ENCODE results near the gene SLC22A23.

SLC22A23 gene

DNA sequence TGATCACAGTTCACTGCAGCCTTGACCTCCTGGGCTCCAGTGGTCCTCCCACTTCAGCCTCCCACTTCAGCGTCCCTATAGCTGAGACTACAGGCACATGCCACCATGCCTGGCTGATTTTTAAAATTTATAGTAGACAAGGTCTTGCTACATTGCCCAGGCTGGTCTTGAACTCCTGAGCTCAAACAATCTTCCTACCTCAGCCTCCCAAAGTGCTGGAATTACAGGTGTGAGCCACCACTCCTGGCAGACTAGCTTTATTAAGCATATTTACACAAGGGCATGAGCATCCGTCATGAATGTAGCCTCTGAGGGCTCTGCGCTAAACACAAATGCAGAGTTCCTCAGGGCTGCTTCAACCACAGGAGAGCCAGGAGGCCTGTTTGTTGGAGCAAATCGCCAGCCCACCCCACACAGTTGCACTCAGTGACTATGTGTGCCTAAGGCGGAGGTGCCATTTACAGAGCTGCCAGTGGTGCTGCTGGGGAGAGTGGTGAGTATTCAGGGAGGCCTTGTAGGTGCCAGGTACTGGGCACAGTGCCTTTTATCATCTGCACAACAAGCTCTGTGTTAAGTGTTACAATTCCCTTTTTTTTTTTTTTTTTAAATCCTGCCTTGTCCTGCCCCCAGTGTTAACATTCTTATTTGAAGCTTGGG, 119.9 kb downstream of the SLC22A23 start:
- DNase-seq, result peak in 1 of 42 donors; percentile 26
- intact Hi-C loops (cut with DNase I), result loop anchor here (10.0 kb wide), 1 partner anchor 52 kb away; no protein-coding TSS in a partner anchor

DNA sequence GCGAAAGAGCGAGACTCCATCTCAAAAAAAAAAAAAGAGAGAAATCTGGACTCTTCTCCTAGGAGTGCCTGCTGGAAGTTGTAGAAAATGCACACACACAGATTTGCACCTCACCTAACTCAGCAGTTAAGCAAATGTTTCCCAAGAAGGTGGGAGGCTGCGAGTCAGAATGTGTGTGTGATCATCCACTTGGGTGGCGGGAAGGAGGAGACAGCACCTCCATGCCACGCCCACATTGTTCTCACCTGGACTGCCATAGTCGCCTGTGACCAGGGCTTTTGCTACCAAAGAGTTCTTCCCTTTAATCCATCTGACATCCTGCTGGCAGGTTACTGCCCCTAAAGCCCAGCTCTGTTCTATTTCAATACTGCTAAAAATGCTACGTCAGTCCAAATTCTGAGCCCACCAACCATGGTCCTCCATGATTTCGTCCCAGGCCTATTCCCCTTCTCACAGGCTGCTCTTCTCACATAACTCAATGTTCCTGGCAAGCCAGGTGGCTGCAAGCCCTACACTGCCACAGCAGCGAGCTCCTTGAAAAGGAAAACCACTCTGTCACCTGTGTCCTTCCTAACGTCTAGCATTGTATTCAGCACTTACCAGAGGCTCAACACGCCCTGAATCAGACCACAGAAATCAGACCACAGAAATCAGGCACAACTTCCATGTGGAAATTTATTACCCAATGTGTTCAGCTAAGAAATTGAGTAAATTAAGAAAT, 120.6 kb downstream of the SLC22A23 start:
- intact Hi-C loops (cut with DNase I), result loop anchor here (10.0 kb wide), 1 partner anchor 51 kb away; no protein-coding TSS in a partner anchor
- peak in 3 of 42 donors; percentile 36 to 73 (median 60) for DNase-seq

DNA sequence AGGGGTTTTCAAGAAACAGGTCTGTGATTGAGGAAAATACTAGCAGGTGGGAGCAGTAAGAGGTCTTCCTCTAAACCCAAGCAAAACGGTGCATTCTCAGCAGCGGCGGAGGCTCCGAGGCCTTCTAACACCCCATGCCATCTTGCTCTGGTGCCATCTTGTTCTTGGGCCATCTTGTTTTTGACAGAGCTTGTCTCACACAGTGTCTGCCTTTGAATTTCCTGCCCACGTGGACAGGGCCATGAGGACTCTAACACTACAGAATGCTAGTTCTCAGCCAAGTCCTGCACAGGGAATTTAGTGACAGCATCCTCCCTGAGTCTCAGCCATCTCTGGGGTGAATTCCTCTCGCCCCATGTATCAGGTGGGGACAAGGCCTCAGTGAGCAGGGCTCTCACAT, 121.7 kb downstream of the SLC22A23 start:
- DNase-seq, result peak in 1 of 42 donors; percentile 27
- intact Hi-C loops (cut with DNase I), result loop anchor here (10.0 kb wide), 1 partner anchor 50 kb away; no protein-coding TSS in a partner anchor

DNA sequence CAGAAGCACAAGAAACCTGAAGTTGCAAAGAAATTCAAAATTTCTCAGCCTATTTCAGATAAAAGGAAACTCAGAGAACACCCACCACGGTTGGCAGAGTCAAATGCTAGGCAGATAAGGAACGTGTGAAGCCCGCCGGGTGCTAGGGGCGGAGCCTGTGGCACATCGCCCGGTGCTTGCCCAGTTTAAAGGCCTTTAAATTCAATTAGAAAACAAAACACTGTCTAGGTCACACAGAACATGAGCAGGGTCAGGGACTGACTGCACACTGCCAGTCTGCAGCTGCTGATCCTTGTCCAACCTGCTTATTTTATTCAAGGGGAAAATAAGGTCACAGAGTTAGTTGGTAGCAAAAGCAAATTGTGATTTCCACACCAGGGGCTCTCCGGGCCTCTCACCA, 122.3 kb downstream of the SLC22A23 start:
- intact Hi-C loops (cut with DNase I), result loop anchor here (10.0 kb wide), 1 partner anchor 50 kb away; no protein-coding TSS in a partner anchor
- peak in 20 of 42 donors; percentile 43 to 81 (median 60) for DNase-seq

DNA sequence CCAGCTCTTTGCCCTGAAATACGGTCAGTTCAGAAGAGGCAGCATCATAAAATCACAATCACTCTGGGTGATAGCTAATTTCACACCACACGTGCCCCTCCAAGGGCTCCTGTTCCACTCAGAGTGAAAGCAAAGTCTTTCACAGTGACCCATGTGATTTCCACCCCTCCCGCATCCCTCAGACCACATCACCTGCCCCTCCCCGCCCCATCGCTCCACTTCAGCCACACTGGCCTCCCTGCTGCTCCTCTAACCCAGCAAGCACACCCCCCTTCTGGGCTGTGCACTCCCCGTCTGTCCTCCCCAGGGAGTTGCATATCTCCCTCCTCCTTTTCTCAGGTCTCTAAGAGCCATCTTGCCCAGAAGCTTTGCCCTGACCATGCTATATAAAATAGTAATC, 123.6 kb downstream of the SLC22A23 start:
- peak in 1 of 42 donors; percentile 14 for DNase-seq
- intact Hi-C loops (cut with DNase I), result loop anchor here (10.0 kb wide), 1 partner anchor 48 kb away; no protein-coding TSS in a partner anchor

DNA sequence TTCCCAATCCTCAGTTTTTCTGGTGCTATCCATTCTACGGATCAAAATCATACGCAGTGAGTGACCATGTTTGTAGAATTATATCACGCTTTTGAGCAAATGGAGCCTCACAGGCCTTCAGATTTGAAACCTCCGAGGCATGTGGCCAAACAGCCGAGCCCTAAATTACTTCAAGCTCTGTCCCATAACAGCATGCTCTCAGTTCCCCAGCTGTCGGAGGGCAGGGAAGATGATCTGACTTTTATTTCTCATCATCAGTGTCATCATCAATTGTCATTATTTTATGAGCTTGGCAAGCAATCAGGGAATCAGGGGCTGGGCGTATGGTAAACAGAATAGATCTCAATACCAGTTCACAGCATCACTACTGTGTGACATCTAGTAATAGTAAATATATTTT, 124.9 kb downstream of the SLC22A23 start:
- DNase-seq, result peak in 1 of 42 donors; percentile 31
- intact Hi-C loops (cut with DNase I), result loop anchor here (10.0 kb wide), 1 partner anchor 47 kb away; no protein-coding TSS in a partner anchor

DNA sequence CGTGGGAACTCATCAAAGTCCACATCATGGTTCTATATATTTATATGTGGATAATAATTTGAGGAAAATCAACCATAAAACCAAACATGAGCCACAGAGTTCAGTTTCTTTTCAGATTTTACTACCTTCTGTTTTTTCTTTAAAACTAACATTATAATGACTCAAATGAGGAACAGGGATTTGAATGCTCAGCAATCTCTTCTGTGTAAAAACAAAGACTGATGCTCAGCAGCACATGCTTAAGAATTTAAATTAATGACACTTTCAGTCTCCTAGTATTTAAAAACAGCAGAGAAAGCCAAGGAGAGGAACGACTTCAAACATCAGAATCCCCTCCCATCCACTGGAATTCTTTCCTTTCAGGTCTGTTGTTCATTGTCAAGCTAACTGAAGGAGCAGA, 125.4 kb downstream of the SLC22A23 start:
- no peak for DNase-seq
- intact Hi-C loops (cut with DNase I), result loop anchor here (10.0 kb wide), 1 partner anchor 47 kb away; no protein-coding TSS in a partner anchor

DNA sequence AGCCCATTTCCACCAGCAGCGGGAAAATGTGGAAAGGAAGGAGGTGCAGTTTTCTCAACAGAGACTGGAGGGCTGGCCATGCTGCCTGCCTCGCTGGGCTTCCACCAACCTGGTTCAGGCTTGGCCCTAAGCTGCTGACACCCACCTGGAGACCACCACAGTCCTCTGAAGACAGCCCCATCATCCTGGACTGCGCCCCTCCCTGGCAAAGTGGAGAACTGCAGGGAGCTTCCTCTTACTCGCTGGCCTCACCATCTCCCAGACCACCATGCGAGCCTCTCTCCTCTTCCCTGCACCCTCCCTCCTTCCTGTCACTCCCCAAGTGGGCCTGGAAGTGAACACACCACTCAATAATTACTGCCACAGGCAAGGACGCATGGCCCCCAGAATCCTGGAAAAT, 126.7 kb downstream of the SLC22A23 start:
- peak in 1 of 42 donors; percentile 10 for DNase-seq
- intact Hi-C loops (cut with DNase I), result loop anchor here (10.0 kb wide), 1 partner anchor 45 kb away; no protein-coding TSS in a partner anchor

DNA sequence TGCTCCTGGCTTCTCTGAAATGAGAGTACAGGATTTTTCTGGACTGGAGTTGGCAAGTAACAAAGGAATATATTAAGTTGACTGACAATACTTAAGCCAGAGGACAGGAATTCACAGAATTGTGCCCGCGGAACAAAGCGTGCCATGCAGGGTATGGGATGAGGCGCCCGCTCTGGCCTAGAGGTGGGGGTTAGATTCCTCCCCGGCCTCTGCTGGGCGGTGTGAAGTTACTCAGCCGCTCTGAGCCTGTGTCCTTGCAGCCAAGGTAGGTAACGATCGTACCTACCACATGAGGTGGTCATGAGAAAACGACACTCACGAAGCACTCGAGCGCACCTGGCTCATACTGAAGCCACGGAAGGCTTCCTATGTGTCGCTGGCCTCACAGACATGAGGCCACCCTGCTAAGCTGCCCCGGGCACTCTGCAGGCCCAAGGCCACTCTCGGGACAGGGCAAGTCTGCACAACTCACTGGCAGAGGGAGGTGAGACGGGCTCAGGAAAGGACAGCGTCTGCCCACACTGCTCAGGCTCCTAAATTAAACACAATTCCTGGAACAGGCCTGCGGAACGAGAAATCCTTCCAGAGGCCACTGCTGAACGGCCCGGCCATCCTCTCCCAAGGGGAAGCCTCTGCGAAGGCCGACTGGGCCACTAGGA, 127.3 kb downstream of the SLC22A23 start:
- intact Hi-C loops (cut with DNase I), result loop anchor here (10.0 kb wide), 1 partner anchor 45 kb away; no protein-coding TSS in a partner anchor
- DNase-seq, result peak in 1 of 42 donors; percentile 31

DNA sequence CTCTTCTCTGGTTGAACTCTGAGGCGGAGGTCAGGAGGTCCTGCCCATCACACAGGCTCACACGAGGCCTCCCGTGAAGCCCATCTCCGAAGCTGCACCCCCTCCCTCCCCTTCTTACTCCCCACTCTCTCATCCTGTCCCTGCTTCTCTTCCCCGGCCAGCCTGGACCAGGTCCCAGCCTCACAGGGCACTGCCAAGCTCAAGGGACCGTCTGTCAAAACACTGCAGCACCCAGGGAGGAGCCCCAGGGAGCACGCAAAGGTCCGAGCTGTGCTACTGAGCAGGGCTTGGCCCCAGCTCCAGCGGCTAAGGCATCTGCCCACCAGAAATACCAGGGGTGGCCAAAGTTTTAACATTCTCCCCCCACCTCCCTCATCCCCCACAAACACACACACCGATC, 128.1 kb downstream of the SLC22A23 start:
- intact Hi-C loops (cut with DNase I), result no loop called here
- peak in 38 of 42 donors; percentile 39 to 84 (median 62) for DNase-seq

DNA sequence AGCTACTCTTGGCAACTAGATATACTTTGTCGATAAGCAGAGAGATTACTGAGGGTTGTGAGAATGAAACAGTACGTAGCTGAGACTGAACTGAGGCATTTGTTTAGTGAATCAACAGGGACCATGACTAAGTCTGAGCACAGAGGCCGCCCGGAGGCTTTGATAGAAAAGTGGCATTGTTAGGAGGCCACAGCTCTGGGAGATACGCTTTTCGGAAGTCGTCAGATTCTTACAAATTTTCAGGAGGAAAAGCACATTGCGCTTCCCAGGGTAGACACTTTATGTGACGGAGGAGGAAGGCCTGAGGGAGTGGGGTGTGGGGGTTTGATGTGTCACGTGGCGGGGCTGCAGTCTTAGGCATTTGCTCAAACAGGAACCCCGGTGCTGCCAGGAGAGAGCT, 128.7 kb downstream of the SLC22A23 start:
- intact Hi-C loops (cut with DNase I), result no loop called here
- peak in 9 of 42 donors; percentile 16 to 76 (median 40) for DNase-seq

DNA sequence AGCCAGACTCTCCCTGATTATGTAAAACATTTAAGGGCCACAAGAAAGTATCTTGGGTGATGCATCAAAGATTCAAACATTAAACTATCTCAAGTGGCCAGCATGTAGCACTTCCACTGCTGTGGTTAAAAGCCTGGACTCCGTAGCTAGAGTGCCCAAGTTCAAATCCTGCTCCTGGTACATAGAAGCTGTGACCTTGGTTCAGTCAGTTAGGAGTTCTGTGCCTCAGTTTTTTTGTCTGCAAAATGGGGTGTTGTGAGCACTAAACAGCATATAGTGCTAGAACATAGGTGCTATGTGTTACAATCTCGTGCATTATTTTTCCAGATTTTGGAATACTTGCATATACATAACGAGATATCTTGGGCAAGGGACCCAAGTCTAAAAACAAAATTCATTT, 129.4 kb downstream of the SLC22A23 start:
- intact Hi-C loops (cut with DNase I), result no loop called here

DNA sequence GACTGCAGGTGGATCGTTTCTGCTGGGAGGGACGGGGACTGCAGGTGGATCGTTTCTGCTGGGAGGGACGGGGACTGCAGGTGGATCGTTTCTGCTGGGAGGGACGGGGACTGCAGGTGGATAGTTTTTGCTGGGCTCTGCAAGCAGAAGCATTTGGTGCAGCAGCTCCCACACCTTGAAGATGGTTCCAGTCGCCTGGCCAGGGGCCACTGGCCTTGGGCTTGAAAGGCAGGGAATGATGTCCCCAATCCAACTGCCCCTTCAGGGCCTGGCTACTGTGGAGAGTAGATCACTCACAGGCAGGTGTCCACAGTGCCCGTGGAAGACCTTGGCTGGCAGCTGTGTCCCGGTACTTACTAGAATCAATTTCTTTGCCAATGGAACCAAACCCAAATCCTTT, 129.9 kb downstream of the SLC22A23 start:
- intact Hi-C loops (cut with DNase I), result no loop called here
- peak in 5 of 42 donors; percentile 9 to 36 (median 17) for DNase-seq

More for the DNA sequence above, 129.4 kb downstream of the SLC22A23 start:
- DNase-seq, result no peak

DNA sequence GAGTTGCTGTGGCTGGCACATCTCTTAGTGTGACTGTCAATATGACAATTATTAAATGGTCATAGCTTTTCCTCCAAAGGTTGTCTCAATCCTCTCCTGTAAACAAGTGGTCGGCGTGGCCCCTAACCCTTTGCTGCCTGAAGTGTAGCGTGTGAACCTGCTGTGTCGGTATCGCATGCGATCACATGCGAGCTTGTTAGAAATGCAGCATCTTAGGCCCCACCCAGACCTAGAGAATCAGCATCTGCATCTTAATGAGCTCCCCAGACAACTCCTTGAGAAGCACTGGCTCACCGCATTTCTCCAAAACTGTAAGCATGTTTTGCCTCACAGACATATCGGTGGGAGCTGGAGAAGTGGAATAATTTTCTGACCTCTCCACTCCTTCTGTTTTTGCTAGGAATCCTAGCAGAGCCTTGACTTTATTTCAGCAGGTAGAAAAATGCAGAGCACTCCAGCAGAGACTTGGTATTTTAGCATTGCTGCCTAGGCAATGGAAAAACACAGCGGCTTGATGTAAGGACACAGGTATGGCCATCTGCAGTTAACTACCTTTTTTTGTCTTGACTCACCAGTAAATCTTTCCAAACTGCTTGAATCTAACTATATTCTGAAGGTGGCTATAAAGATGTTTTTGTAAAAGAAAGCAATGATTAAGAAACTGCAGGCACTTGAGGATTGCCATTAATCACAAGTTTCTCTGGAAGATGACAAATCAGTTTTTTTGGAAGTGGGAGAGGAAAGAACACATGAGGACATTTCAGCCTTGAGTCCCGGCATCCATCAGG, 130.5 kb downstream of the SLC22A23 start:
- intact Hi-C loops (cut with DNase I), result no loop called here
- peak in 6 of 42 donors; percentile 6 to 34 (median 12) for DNase-seq

DNA sequence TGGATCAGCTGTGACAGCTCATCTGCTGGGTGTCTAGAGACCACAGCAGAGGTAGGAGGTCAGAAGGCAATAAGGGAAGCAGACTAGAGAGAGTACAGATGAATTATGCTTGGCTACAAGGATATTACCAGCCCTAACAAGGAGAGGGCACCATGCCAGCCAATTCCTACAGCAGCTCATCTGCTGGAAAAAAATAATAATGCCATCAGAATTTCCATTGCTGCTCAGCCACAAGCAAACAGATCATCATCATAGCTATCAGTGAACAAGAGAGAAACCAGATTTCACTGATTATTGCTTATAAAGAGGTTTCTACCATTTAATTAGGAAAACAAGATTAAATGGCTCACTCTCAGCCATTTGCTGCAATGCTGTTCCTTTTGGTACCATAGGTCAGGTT, 131.6 kb downstream of the SLC22A23 start:
- DNase-seq, result peak in 6 of 42 donors; percentile 9 to 71 (median 24)
- intact Hi-C loops (cut with DNase I), result no loop called here

DNA sequence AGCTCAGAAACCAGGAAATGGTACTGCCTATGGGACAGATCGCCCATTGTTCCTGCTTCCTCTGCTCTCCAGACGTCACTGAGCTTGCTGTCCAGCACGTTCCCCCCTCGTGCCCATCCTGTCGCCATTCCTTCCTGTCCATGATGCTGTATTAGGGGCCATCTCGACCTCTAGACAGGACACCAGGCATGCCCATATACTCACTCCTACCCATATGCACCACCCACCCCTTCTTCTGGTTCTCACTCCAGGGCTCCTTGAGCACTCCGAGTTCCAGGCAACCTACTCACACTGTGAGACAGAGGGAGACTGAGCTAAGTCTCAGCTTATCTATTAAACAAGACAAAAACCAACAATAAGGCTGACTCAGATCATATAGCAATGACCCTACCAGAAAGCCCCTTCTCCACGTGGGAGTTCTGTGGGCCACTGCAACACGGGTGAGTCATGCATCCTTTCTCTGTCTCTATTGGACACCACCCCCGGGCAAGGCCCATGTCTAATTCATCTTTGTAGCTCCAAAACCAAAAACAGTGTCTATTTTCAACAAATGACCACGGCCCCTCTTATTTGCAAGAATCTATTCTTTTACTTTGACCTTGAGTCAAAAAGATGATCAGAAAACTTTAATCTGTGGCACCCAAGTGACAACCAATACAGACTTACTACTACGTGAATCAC, 132.4 kb downstream of the SLC22A23 start:
- DNase-seq, result peak in 38 of 42 donors; percentile 40 to 87 (median 68)
- intact Hi-C loops (cut with DNase I), result no loop called here

DNA sequence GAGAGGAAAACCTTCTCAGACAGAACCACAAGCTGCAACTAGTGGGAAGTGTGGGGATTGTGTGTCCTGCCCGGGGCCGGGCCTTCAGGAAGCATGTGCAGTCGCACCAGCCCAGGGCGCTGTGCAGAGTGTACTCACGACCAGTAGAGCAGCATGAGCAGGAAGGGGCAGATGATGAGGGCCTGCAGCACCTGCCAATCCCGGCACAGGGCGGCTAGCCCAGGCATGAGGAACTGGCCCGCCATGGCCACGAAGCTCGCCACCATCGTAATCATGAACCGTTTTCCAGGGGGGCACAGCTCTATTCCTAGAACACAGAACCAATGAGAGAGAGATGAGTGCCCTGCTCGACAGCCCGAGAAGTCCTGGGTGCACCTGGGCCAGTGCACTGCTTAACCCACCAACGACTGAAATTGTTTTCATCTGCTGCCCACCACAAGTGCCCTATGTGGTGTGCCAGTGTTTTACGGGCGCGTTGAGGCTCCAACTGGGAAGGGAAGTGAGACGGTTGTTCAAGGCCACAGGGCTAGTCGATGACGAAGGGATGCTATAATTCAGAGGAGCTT, 133.1 kb downstream of the SLC22A23 start:
- intact Hi-C loops (cut with DNase I), result no loop called here
- peak in 5 of 42 donors; percentile 8 to 31 (median 16) for DNase-seq

DNA sequence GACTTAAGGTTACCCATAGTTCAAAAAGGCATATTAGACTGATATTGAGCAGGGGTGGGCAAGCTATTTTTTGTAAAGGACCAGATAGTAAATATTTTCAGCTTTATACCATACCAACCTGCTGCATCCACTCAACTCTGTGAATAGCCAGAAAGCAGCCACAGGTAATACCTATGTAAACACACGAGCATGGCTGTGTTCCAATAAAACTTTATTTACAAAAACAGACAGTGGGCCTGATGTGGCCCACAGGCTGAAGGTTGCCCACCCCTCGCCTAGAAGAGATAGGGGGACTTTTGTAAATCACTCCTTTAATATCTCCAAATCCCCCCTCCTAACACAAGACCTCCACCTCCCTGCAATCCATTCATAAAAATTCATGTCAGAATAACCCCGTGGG, 133.7 kb downstream of the SLC22A23 start:
- peak in 2 of 42 donors; percentile 5 to 7 for DNase-seq
- intact Hi-C loops (cut with DNase I), result no loop called here
